Activated T-helper 1 cell treated with Interleukin-2 at 50 U/mL for 16 hours (primary cell): ENCODE measurements around the gene FOXJ3.
"Not testable (repeated sequence)": the region's sequence is repeated elsewhere in the genome, so short reads cannot be mapped to it uniquely, and the experiment has no call there.

Experiments
- DNase-seq: peaks from one replicate; pipeline ENCODE4 v3.0.0-alpha.2; 2020; ENCODE audit warnings: low read depth

Gene FOXJ3

DNA sequence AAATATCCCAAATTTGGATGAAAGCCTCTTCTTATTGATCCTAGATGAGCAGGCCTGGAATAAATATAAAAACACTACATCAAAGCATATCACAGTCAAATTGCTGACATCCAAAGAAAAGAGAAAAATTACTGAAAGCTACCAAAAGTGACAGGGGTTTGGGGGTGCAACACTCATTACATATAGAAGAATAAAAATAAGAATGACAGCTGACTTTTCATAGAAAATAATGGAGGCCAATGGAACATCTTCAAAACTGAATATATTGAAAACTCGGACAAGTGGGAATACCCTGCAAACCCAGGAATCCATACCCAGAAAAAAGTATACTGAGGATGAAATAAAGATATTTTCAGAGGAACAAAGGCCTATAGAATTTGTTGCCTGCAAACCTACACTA lies 84.0 kb downstream of the FOXJ3 start:
- DNase-seq, result no peak

DNA sequence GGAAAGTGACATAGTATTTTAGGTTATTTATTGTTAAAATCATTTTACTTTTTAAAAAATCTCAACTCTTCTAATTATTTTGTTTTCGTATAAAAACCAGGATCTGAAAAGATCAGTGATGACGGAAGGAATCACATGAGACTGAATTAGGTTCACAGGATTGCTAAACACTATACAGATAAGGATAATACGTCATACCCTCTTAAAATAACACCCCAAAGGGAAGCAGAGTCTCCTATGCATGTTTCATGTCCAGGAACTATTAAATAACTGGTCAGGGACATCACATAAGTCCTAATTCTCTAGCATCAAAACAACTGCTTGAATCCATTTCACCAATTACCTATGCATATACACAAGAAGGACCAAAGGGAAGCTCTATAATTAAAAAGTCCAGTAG lies 84.9 kb downstream of the FOXJ3 start:
- no peak for DNase-seq

DNA sequence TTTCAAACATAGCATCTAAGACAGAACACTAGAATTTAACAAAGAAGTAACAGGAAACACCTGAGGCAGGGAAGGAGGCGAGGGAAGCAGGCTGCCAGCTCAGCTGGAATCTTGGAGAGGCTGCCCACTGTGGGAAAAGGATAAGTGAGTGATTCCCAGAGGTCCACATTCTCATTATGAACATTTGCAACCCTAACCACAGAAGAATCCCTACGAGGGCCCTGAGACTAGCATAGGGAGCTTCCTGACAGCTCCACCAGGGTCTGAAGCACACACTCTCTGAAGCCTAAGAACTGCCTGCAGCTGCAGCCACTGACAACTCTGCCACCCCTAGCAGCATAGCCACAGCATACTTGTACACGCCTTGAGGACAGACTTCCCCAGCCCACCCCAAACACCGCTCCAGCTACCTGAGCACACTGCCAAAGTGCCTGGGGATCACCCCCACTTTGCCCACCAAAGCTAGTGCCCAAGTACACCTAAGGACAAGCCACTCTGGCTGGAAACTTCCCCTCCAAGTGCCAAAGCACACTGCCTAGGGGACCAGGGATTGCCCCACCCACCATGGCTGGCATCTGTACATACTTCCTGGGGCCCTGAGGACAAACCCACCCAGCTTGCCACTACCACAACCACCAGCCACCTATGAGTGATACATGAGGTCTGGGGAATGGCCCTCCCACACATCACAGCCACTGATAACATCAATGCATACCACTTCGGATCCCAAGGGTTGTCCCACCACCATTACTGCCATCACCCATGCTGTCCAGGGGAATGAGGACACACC lies 93.9 kb downstream of the FOXJ3 start:
- DNase-seq, result no peak

- no peak for DNase-seq
These were observed 95.5 kb downstream of the FOXJ3 start for GRCh38 chr1:42239555-42239954.

GRCh38 chr1:42239041-42239440 lies 96.0 kb downstream of the FOXJ3 start:
- DNase-seq, result no peak

DNA sequence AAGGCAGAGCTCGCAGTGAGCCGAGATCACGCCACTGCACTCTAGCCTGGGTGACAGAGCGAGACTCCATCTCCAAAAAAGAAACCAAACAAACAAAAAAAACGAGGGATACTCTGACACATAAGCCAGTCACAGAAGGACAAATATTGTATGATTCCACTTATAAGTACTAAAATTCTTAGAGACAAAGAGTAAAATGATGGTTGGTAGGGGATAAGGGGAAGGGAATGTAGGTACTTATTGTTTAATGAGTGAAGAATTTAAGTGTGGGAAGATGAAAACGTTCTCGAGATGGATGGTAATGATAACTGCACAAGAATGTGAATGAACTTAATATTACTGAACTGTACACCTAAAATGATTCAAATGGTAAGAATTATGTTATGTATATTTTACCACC lies 103.8 kb downstream of the FOXJ3 start:
- DNase-seq, result no peak

- DNase-seq, result no peak
These were observed 106.1 kb downstream of the FOXJ3 start for GRCh38 chr1:42228938-42229337.

DNA sequence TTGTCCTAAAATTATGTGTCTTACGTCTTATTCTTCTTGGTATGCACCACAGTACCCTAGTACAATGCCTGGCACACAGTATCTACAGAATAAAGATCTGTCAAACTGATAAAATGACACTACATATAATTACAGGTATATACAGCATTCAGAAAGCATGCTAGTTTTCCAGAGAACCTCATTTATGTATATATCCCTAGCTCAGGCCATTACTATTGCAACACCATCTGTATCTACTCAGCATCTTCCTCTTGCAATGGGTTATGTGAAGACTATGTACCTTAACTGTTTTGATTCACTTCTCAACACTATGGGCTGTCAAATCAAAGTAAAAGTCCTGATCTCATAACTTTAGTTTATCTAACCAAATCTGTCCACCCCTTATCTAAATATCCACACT lies 112.0 kb downstream of the FOXJ3 start:
- DNase-seq, result no peak

- DNase-seq, result no peak
These were observed 113.0 kb downstream of the FOXJ3 start for GRCh38 chr1:42221952-42222606.

GRCh38 chr1:42221456-42221855 lies 113.6 kb downstream of the FOXJ3 start:
- no peak for DNase-seq

GRCh38 chr1:42219627-42220026 lies 115.4 kb downstream of the FOXJ3 start:
- no peak for DNase-seq

DNA sequence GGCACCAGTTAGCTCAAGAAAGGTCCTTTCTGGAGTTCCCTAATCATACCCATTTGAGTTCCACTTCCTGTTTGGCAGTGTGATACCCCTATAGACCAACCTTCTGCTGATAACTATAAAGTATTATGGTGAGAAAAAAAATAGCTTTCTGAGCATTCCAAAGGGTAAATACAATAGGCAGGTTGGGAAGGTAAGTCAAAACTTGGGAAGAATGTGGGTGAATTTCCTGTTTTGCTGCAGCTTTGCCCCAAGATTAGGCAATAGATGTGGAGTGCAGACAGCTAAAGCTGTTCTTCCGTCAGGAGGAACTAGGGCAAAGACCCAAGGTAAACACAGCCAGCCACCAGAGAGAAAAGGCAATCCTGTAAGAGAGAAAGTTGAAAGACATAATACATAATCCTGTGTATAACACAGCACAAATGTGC lies 120.6 kb downstream of the FOXJ3 start:
- no peak for DNase-seq

GRCh38 chr1:42211224-42211623 lies 123.8 kb downstream of the FOXJ3 start:
- DNase-seq, result no peak

DNA sequence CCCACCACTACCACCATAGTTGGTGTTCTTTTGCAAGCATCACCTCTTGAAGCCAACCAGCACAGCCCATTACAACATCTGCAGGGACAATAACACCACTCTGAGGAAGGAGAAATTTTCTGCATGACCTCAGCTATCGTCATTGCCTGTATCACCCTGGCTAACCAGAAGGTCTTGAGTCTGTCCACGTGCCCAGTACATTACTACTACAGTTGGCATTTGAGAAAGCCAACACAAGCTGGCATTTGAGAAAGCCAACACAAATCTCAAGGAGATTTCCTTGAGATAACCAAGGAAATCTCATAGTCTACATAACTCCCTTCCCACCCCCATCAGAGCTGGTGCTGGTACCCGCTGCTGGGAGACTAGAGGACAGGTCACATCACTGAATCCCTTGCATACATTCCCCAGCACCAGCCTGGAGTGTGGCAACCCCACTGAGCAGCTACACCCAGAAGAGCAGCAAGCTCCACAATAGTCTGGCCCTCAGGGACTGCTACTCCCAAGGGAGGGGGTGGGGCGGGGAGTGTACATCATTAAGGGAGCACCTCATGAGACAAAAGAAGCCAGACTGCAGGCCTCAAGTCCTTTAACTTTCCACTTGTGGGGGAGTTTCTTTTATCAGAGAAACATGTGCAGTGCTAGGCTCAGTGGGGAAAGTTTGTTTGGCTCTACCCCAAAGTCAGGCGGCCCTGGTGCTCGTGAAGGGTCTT lies 124.5 kb downstream of the FOXJ3 start:
- DNase-seq, result no peak

- no peak for DNase-seq
These were observed 125.3 kb downstream of the FOXJ3 start for GRCh38 chr1:42209526-42210251.

GRCh38 chr1:42206930-42207329 lies 128.1 kb downstream of the FOXJ3 start:
- DNase-seq, result not testable (repeated sequence)

DNA sequence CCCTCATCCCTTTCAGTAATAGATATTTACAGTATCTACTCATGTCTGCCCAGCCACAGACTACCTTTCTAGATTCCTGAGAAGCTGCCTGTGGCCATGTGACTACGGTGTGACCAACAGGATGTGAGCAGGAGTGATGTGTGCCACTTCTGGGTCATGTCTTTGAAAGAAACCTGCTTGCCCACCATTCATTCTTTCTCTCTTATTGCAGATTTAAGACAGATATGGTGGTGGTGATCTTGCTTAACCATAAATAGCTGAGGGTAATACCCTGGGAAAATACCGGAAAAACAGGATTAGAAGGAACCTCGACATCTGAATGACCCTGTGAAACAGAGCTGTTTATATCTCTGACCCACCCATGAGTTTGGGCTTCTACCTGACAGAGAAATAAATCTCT lies 128.9 kb downstream of the FOXJ3 start:
- no peak for DNase-seq

DNA sequence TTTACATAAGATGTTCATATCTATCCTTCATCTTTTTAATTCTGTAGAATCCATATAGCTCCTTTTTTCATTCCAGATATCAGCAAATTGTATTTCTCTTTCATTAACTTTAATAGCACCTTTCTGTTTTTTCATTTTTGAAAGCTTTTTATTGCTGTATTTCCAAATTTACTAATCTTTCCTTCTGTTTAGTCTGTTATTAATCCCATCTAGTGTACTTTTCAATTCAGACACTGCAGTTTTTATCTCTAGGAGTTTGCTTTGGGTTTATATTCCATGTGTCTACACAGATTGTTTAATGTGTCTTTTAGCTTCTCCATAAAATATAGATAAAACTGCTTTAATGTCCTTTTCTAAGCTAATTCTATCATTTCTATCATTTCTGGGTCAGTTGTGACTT lies 133.0 kb downstream of the FOXJ3 start:
- no peak for DNase-seq

- no peak for DNase-seq
These were observed 136.8 kb downstream of the FOXJ3 start for GRCh38 chr1:42198251-42198650.

GRCh38 chr1:42195841-42196240 lies 139.2 kb downstream of the FOXJ3 start:
- no peak for DNase-seq

GRCh38 chr1:42192106-42192505 lies 142.9 kb downstream of the FOXJ3 start:
- DNase-seq, result no peak

DNA sequence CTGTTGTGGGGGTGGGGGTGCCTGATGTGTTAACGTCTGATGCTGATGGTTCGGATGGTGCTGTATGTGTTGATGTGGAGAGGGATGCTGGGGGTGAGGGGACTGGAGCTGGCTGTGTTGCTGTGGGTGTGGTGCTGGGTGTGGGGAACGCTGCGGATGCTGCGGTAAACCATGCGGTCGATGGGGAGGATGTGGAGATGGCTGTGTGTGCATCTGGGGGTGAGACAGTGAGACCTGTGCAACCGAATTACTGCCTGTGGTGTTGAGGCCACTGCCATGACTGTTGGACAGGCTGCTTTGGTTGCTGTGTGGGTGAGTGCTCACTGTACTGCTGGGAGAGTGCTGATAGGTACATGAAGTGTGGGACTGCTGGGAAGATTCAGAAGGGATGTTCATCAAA lies 143.7 kb downstream of the FOXJ3 start:
- no peak for DNase-seq
